Measurements from ENCODE around the gene CCDC12. TPM values are rescaled to one million over a fixed set of nuclear protein-coding genes. Genes with fewer than 3 reads are reported as not detected.

The CCDC12 gene
- polyA plus RNA-seq, 4 donors: 59.7 to 84.5 (median 76.0) TPM

DNA sequence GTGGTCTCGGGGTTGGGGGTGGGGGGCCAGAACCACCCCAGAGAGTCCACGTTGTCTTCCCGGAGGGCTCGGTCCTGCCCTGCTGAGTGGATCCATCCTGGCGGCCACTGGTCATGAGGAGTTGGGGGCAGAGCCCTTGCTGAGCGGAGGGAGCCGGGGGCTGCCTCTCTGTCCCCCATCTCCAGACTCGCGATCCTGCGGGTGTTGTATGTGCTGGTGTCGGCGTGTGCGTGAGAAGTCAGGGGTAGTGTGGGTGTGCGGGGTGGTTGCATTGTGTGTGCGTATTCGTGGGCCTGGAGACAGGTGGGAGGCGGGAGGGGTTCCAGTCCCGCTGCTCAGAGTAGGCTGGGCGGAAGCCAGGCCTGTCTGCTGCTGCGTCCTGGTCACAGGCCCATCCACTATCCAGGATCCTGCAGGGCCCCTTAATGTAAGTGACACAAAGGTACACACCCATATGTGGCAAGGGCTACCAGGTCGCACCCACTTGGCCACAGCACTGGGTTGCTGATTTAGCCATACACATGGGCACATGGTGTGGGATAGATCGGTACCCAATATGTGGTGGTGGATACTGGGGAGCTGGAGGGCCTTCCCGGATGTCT, 33.7 kb upstream of the CCDC12 start:
- Histone ChIP-seq H3K4me3 (ENCODE audit: low read depth in 1 of 3, low read length in 3 of 3) (peak overlapping the region in 2 of 3 donors; percentile 22 to 79), H3K4me1 (ENCODE audit: control insufficient read depth in 3 of 3, insufficient read depth in 2 of 3, low read depth in 1 of 3, low read length in 2 of 3) (peaks cover 0 to 28% (median 3%) of the 10 kb centered on the region in 3 donors), H3K27me3 (ENCODE audit: control insufficient read depth in 3 of 3, insufficient read depth in 3 of 3, low read length in 3 of 3) (no peaks in the 10 kb centered on the region), H3K9me3 (ENCODE audit: control insufficient read depth in 2 of 2, insufficient read depth in 1 of 2, low read depth in 1 of 2, low read length in 1 of 2) (no peaks in the 10 kb centered on the region), H3K27ac (ENCODE audit: low read depth in 1 of 3, low read length in 2 of 3) (peak overlapping the region in 1 of 3 donors; percentile 85), H3K36me3 (ENCODE audit: control insufficient read depth in 3 of 3, insufficient read depth in 2 of 3, low read depth in 1 of 3, low read length in 3 of 3) (peaks cover 0 to 68% (median 10%) of the 10 kb centered on the region in 3 donors)
- DNase-seq: no peak
- 84 to 92% (median 92%) methylated on average over 20 to 23 of the region's 23 CpGs for WGBS, 3 donors
- FAIRE-seq: no peak

DNA sequence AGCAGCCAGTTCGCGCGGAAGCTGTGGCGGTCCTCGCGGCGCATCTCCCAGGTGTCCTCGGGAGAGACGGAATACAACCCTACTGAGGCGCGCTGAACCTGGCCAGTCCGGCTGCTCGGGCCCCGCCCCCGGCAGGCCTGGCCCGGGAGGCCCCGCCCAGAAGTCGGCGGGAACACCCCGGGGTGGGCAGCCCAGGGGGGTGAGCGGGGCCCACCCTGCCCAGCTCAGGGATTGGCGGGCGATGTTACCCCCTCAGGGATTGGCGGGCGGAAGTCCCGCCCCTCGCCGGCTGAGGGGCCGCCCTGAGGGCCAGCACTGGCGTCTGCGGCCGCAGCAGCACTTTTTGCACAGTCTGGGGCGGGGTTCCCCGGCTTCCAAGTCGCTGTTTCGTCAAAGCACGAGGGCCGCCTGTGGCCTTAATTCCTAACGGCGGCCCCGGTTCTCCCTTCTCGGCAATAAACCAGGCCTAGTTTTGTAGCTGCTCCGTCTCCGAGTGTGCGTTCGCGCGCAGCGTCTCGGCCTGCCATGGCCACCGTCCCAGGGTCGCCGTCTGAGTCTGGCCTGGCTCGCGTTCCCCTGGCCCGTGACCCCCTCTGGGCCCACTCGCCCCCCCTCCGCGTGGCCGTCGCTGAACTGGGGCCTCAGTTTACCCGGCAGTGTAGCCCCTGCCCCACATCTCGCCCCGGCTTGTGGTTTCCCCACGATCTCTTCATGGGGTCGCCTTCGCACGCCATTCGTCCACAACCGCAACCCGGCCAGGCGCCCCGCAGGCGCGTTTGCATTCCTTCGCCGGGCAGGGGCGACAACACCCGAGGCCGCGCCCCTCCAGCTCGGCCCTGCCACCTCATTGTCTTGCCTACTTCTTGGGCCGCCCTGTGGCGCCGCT, 32.9 kb upstream of the CCDC12 start:
- H3K27ac ChIP-seq (ENCODE audit: low read depth in 1 of 3, low read length in 2 of 3): peak overlapping the region; percentile 11 to 89 (median 85)
- DNase-seq (peak; percentile 14 to 95), FAIRE-seq (no peak)
- 16 to 78% (median 63%) methylated on average over 73 to 85 of the region's 85 CpGs for WGBS, 3 donors
- H3K4me1 ChIP-seq (ENCODE audit: control insufficient read depth in 3 of 3, insufficient read depth in 2 of 3, low read depth in 1 of 3, low read length in 2 of 3): peaks cover 0 to 25% (median 3%) of the 10 kb centered on the region in 3 donors
- H3K27me3 ChIP-seq (ENCODE audit: control insufficient read depth in 3 of 3, insufficient read depth in 3 of 3, low read length in 3 of 3): no peaks in the 10 kb centered on the region
- H3K4me3 ChIP-seq (ENCODE audit: low read depth in 1 of 3, low read length in 3 of 3): peak overlapping the region; percentile 22 to 79 (median 32)
- peaks cover 0 to 71% (median 13%) of the 10 kb centered on the region in 3 donors for H3K36me3 ChIP-seq (ENCODE audit: control insufficient read depth in 3 of 3, insufficient read depth in 2 of 3, low read depth in 1 of 3, low read length in 3 of 3)
- no peaks in the 10 kb centered on the region for H3K9me3 ChIP-seq (ENCODE audit: control insufficient read depth in 2 of 2, insufficient read depth in 1 of 2, low read depth in 1 of 2, low read length in 1 of 2)

DNA sequence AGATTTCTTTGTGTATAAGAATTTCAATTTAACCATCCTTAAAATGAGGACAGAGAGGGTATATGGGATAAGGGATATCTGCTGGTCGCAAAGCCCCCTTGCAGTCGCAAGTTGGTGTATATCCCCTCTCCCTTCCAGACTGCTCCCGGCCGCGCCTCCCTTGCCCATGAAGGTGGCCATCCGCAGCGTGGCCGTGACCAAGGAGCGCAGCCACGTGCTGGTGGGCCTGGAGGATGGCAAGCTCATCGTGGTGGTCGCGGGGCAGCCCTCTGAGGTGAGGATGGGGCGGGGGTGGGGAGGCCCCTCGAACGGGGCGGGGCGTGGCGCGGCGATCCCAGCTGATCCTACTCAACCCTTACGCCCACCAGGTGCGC, 32.3 kb upstream of the CCDC12 start:
- DNase-seq (no peak), FAIRE-seq (no peak)
- Histone ChIP-seq H3K27me3 (ENCODE audit: control insufficient read depth in 3 of 3, insufficient read depth in 3 of 3, low read length in 3 of 3) (no peaks in the 10 kb centered on the region), H3K4me3 (ENCODE audit: low read depth in 1 of 3, low read length in 3 of 3) (peak overlapping the region in 1 of 3 donors; percentile 79), H3K9me3 (ENCODE audit: control insufficient read depth in 2 of 2, insufficient read depth in 1 of 2, low read depth in 1 of 2, low read length in 1 of 2) (no peaks in the 10 kb centered on the region), H3K36me3 (ENCODE audit: control insufficient read depth in 3 of 3, insufficient read depth in 2 of 3, low read depth in 1 of 3, low read length in 3 of 3) (peaks cover 0 to 73% (median 11%) of the 10 kb centered on the region in 3 donors), H3K27ac (ENCODE audit: low read depth in 1 of 3, low read length in 2 of 3) (peak overlapping the region in 1 of 3 donors; percentile 89), H3K4me1 (ENCODE audit: control insufficient read depth in 3 of 3, insufficient read depth in 2 of 3, low read depth in 1 of 3, low read length in 2 of 3) (peaks cover 0 to 19% (median 3%) of the 10 kb centered on the region in 3 donors)
- 32 to 92% (median 68%) methylated on average over 13 to 23 of the region's 23 CpGs for WGBS, 3 donors

DNA sequence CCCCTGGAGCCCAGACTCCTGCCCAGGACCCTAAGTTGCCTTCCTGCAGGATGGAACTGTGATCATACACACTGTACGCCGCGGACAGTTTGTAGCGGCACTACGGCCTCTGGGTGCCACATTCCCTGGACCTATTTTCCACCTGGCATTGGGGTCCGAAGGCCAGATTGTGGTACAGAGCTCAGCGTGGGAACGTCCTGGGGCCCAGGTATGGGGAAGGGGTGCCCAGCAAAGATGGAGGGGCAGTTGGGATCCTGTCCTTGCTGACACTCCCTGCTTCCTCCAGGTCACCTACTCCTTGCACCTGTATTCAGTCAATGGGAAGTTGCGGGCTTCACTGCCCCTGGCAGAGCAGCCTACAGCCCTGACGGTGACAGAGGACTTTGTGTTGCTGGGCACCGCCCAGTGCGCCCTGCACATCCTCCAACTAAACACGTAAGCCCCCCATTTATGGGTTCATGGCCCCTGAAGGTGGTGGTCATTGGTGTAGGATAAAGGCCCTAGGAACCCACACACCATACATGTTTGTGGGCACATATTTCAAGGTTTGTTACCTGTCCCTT, 31.8 kb upstream of the CCDC12 start:
- Histone ChIP-seq H3K4me1 (ENCODE audit: control insufficient read depth in 3 of 3, insufficient read depth in 2 of 3, low read depth in 1 of 3, low read length in 2 of 3) (peaks cover 0 to 14% (median 3%) of the 10 kb centered on the region in 3 donors), H3K4me3 (ENCODE audit: low read depth in 1 of 3, low read length in 3 of 3) (no peak overlapping the region), H3K27ac (ENCODE audit: low read depth in 1 of 3, low read length in 2 of 3) (no peak overlapping the region), H3K27me3 (ENCODE audit: control insufficient read depth in 3 of 3, insufficient read depth in 3 of 3, low read length in 3 of 3) (no peaks in the 10 kb centered on the region), H3K9me3 (ENCODE audit: control insufficient read depth in 2 of 2, insufficient read depth in 1 of 2, low read depth in 1 of 2, low read length in 1 of 2) (no peaks in the 10 kb centered on the region), H3K36me3 (ENCODE audit: control insufficient read depth in 3 of 3, insufficient read depth in 2 of 3, low read depth in 1 of 3, low read length in 3 of 3) (peaks cover 0 to 73% (median 11%) of the 10 kb centered on the region in 3 donors)
- WGBS, 3 donors: 88 to 95% (median 92%) methylated on average over 13 of the region's 13 CpGs
- no peak for FAIRE-seq
- DNase-seq: no peak

DNA sequence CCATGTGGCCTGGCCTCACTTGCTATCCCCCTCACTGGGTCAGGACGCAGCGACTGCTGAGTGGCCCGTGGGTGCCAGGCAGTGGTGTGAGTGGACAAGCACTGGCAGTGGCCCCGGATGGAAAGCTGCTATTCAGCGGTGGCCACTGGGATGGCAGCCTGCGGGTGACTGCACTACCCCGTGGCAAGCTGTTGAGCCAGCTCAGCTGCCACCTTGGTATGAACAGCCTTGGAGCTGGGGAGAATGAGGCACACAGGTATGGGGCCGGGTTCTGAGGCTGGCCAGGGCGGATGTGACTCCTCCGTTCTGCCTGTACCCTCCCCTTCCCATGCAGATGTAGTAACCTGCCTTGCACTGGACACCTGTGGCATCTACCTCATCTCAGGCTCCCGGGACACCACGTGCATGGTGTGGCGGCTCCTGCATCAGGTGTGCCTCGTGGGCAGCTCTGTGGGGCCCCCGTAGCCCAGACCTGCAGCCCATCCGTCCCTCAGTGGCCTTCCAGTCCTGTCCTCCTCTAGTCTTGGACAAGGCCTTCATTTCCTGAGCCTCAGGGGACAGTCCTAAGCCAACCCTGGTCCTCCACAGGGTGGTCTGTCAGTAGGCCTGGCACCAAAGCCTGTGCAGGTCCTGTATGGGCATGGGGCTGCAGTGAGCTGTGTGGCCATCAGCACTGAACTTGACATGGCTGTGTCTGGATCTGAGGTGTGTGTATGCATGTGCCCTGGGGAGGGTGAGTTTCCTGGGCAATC, 31.1 kb upstream of the CCDC12 start:
- 88 to 92% (median 90%) methylated on average over 16 of the region's 16 CpGs for WGBS, 3 donors
- Histone ChIP-seq H3K36me3 (ENCODE audit: control insufficient read depth in 3 of 3, insufficient read depth in 2 of 3, low read depth in 1 of 3, low read length in 3 of 3) (peaks cover 0 to 73% (median 11%) of the 10 kb centered on the region in 3 donors), H3K9me3 (ENCODE audit: control insufficient read depth in 2 of 2, insufficient read depth in 1 of 2, low read depth in 1 of 2, low read length in 1 of 2) (no peaks in the 10 kb centered on the region), H3K27me3 (ENCODE audit: control insufficient read depth in 3 of 3, insufficient read depth in 3 of 3, low read length in 3 of 3) (no peaks in the 10 kb centered on the region), H3K4me1 (ENCODE audit: control insufficient read depth in 3 of 3, insufficient read depth in 2 of 3, low read depth in 1 of 3, low read length in 2 of 3) (peaks cover 0 to 12% (median 3%) of the 10 kb centered on the region in 3 donors), H3K27ac (ENCODE audit: low read depth in 1 of 3, low read length in 2 of 3) (no peak overlapping the region), H3K4me3 (ENCODE audit: low read depth in 1 of 3, low read length in 3 of 3) (no peak overlapping the region)
- DNase-seq (no peak), FAIRE-seq (no peak)

DNA sequence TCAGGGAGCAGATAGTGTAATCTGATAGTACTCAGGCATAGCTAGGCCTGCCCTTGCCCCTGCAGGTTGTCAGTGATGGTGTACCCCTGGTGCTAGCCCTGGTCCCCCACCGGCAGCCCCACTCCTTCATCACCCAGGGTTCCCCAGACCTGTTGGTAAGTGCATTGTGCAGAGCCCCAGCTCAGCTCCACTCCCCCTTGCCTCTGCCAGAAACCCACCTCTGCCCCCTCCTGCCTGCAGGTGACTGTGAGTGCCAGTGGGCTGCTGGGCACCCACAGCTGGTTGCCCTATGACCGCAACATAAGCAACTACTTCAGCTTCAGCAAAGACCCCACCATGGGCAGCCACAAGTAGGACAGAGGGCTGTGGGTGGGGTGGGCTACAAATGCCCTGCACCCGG, 30.5 kb upstream of the CCDC12 start:
- Histone ChIP-seq H3K4me3 (ENCODE audit: low read depth in 1 of 3, low read length in 3 of 3) (no peak overlapping the region), H3K27ac (ENCODE audit: low read depth in 1 of 3, low read length in 2 of 3) (no peak overlapping the region), H3K36me3 (ENCODE audit: control insufficient read depth in 3 of 3, insufficient read depth in 2 of 3, low read depth in 1 of 3, low read length in 3 of 3) (peaks cover 0 to 75% (median 11%) of the 10 kb centered on the region in 3 donors), H3K27me3 (ENCODE audit: control insufficient read depth in 3 of 3, insufficient read depth in 3 of 3, low read length in 3 of 3) (no peaks in the 10 kb centered on the region), H3K9me3 (ENCODE audit: control insufficient read depth in 2 of 2, insufficient read depth in 1 of 2, low read depth in 1 of 2, low read length in 1 of 2) (no peaks in the 10 kb centered on the region), H3K4me1 (ENCODE audit: control insufficient read depth in 3 of 3, insufficient read depth in 2 of 3, low read depth in 1 of 3, low read length in 2 of 3) (peaks cover 0 to 12% (median 3%) of the 10 kb centered on the region in 3 donors)
- no peak for DNase-seq
- FAIRE-seq: no peak
- 78 to 91% (median 91%) methylated on average over 3 of the region's 3 CpGs for WGBS, 3 donors

DNA sequence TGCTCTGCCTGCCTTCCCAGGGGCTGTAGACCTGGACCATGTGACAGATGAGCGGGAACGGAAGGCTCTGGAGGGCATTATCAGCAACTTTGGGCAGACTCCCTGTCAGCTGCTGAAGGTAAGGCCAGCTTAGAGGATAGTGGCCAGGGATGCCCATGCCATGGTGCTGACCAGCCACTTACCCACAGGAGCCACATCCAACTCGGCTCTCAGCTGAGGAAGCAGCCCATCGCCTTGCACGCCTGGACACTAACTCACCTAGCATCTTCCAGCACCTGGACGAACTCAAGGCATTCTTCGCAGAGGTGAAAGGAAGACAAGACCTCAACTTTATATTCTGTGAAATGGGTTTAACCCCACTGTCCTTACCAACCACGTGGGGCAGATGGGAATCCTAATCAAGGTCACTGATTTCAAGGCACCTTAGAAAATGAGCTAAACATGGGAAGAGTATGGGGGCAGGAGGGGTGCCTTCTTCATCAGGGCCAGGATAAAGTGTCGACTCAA, 29.7 kb upstream of the CCDC12 start:
- WGBS, 3 donors: 87 to 91% (median 88%) methylated on average over 9 of the region's 9 CpGs
- FAIRE-seq (no peak), DNase-seq (no peak)
- Histone ChIP-seq H3K36me3 (ENCODE audit: control insufficient read depth in 3 of 3, insufficient read depth in 2 of 3, low read depth in 1 of 3, low read length in 3 of 3) (peaks cover 0 to 83% (median 11%) of the 10 kb centered on the region in 3 donors), H3K27me3 (ENCODE audit: control insufficient read depth in 3 of 3, insufficient read depth in 3 of 3, low read length in 3 of 3) (no peaks in the 10 kb centered on the region), H3K4me1 (ENCODE audit: control insufficient read depth in 3 of 3, insufficient read depth in 2 of 3, low read depth in 1 of 3, low read length in 2 of 3) (peaks cover 0 to 12% (median 3%) of the 10 kb centered on the region in 3 donors), H3K27ac (ENCODE audit: low read depth in 1 of 3, low read length in 2 of 3) (no peak overlapping the region), H3K4me3 (ENCODE audit: low read depth in 1 of 3, low read length in 3 of 3) (no peak overlapping the region), H3K9me3 (ENCODE audit: control insufficient read depth in 2 of 2, insufficient read depth in 1 of 2, low read depth in 1 of 2, low read length in 1 of 2) (no peaks in the 10 kb centered on the region)

Data from small intestine (tissue), 7 donors.